Activated CD4-positive, alpha-beta T cell treated with anti-CD3 and anti-CD28 coated beads, Interleukin-2, amount 10 ng/mL, durations not matched to agents 7 days and 5 days (primary cell): ENCODE data around the gene SORL1. TPM values are rescaled to one million over a fixed set of nuclear protein-coding genes. Genes with fewer than 3 reads are reported as not detected.

Source experiments
- CTCF ChIA-PET: fragments of 350-600 bp; sonication (Branson Sonifier 250); formaldehyde crosslinking; loops from one replicate; lab custom pipeline; 2021; ENCODE audit warnings: antibody characterized with exemption; lab: Charles Lee
- POLR2A ChIA-PET: fragments of 350-600 bp; sonication (Branson Sonifier 250); formaldehyde crosslinking; loops from one replicate; lab custom pipeline; 2021; ENCODE audit warnings: antibody characterized with exemption; lab: Charles Lee
- DNase-seq: peaks from one replicate; pipeline ENCODE4 v3.0.0-alpha.2; 2020
- H3K27ac Mint-ChIP-seq: one replicate; pipeline ENCODE4 v1.8.0; 2021; ENCODE audit warnings: mild to moderate bottlenecking, moderate library complexity, mixed read lengths
- H3K27me3 Mint-ChIP-seq: one replicate; pipeline ENCODE4 v1.8.0; 2021; ENCODE audit warnings: mixed read lengths
- H3K36me3 Mint-ChIP-seq: one replicate; pipeline ENCODE4 v1.8.0; 2021; ENCODE audit warnings: low read depth, mixed read lengths
- H3K4me1 Mint-ChIP-seq: one replicate; pipeline ENCODE4 v1.8.0; 2021; ENCODE audit warnings: mixed read lengths
- H3K4me3 Mint-ChIP-seq: one replicate; pipeline ENCODE4 v1.8.0; 2021; ENCODE audit warnings: mild to moderate bottlenecking, moderate library complexity, mixed read lengths
- H3K9me3 Mint-ChIP-seq: one replicate; pipeline ENCODE4 v1.8.0; 2021; ENCODE audit warnings: mixed read lengths
- total RNA-seq, 2 experiments: library from RNA; stranded (reverse); gene quantifications; one replicate each; pipeline ENCODE4 v1.2.3, GENCODE V29; 2021

The SORL1 gene
- total RNA-seq, 2 experiments from 2014 or later = 197 to 207 TPM

- no peaks in the 10 kb centered on the region for H3K9me3 Mint-ChIP-seq
- H3K4me3 Mint-ChIP-seq = no peak overlapping the region
- ChIA-PET POLR2A (no interaction called here), CTCF (interaction anchor here (1.5 to 2.2 kb wide), 2 partner anchors 9 to 40 kb away, joined by 4 to 6 read pairs; no protein-coding TSS in a partner anchor)
- H3K36me3 Mint-ChIP-seq = peaks cover 84% of the 10 kb centered on the region
- no peak overlapping the region for H3K27ac Mint-ChIP-seq
- no peaks in the 10 kb centered on the region for H3K27me3 Mint-ChIP-seq
- H3K4me1 Mint-ChIP-seq = peaks cover 17% of the 10 kb centered on the region
- DNase-seq = no peak
Observed at GRCh38 chr11:121554552-121554951, 102.4 kb downstream of the SORL1 start.

DNA sequence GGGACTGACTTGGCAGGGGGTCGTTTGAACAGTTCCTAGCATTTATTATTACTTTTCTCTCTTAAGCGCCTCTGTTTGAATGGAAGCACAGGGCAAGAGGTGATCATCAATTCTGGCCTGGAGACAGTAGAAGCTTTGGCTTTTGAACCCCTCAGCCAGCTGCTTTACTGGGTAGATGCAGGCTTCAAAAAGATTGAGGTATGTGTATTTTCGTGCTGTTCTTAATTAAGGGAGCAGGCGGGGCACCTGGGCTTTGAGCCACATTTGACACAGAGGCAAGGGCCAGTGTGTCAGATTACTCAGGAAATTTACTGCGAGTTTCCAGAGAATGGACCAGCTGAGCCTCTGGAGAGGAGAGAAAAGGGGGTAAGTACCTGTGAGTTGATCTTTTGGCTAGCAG lies 103.0 kb downstream of the SORL1 start:
- POLR2A ChIA-PET = no interaction called here
- H3K27ac Mint-ChIP-seq = no peak overlapping the region

GRCh38 chr11:121556937-121557336 lies 104.8 kb downstream of the SORL1 start:
- Mint-ChIP-seq H3K4me3 (no peak overlapping the region), H3K4me1 (peaks cover 15% of the 10 kb centered on the region), H3K27me3 (no peaks in the 10 kb centered on the region), H3K27ac (peak overlapping the region; percentile 68), H3K36me3 (peaks cover 85% of the 10 kb centered on the region), H3K9me3 (no peaks in the 10 kb centered on the region)
- DNase-seq = no peak
- ChIA-PET POLR2A (no interaction called here), CTCF (no interaction called here)

More for the DNA sequence above, 103.0 kb downstream of the SORL1 start:
- peaks cover 17% of the 10 kb centered on the region for H3K4me1 Mint-ChIP-seq
- H3K4me3 Mint-ChIP-seq = no peak overlapping the region
- peaks cover 85% of the 10 kb centered on the region for H3K36me3 Mint-ChIP-seq
- CTCF ChIA-PET = interaction anchor here (1.5 to 2.2 kb wide), 3 partner anchors 10 to 41 kb away, joined by 3 to 6 read pairs (median 4); no protein-coding TSS in a partner anchor
- no peaks in the 10 kb centered on the region for H3K27me3 Mint-ChIP-seq
- no peaks in the 10 kb centered on the region for H3K9me3 Mint-ChIP-seq
- no peak for DNase-seq

DNA sequence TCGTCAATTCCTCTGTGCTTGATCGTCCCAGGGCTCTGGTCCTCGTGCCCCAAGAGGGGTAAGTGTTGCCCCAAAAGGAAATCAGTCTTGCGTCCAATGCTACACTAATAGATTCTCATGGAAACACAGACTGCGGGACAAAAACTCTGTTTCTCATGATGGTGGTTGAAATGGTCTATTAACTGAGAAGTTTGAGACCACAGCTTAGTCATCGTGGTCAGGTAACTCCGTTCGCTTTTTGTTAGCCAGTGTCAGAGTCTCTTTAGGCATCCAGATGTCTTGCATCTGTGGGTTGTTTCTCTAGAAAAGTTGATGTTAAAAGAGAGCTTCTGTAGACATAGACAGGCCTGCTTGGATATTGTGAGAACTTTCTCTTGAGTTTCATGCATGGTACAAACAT lies 105.2 kb downstream of the SORL1 start:
- peaks cover 15% of the 10 kb centered on the region for H3K4me1 Mint-ChIP-seq
- H3K27ac Mint-ChIP-seq = peak overlapping the region; percentile 68
- H3K36me3 Mint-ChIP-seq = peaks cover 85% of the 10 kb centered on the region
- no peaks in the 10 kb centered on the region for H3K9me3 Mint-ChIP-seq
- H3K4me3 Mint-ChIP-seq = no peak overlapping the region
- no peak for DNase-seq
- ChIA-PET CTCF (no interaction called here), POLR2A (no interaction called here)
- no peaks in the 10 kb centered on the region for H3K27me3 Mint-ChIP-seq

- H3K36me3 Mint-ChIP-seq = peaks cover 79% of the 10 kb centered on the region
- no peaks in the 10 kb centered on the region for H3K27me3 Mint-ChIP-seq
- no peak overlapping the region for H3K27ac Mint-ChIP-seq
- H3K4me3 Mint-ChIP-seq = no peak overlapping the region
- DNase-seq = no peak
- CTCF ChIA-PET = interaction anchor here (1.1 to 1.6 kb wide), 2 partner anchors 32 to 233 kb away, joined by 3 read pairs; no protein-coding TSS in a partner anchor
- POLR2A ChIA-PET = no interaction called here
- peaks cover 17% of the 10 kb centered on the region for H3K4me1 Mint-ChIP-seq
- no peaks in the 10 kb centered on the region for H3K9me3 Mint-ChIP-seq
Observed at GRCh38 chr11:121559606-121560200, 107.6 kb downstream of the SORL1 start.

DNA sequence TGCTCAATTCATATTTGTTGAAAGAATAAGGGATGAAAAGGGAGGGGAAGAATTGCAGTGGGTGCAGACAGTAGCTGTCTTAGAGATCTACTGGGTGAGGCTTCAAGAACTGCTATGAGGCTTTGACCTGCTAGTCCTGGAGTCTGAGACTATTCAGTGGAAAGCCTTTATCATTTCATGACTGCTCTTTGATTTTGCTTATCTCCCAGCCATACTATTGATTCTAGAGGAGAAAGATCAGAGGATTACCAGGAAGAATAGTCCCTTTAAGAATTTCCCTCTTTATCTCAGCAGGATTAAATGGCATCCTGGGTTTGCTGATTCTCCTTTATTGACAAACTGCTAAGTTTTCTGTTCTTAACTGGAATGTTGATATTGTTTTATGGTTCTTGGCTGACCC lies 108.1 kb downstream of the SORL1 start:
- Mint-ChIP-seq H3K4me3 (no peak overlapping the region), H3K27ac (peak overlapping the region; percentile 15), H3K9me3 (no peaks in the 10 kb centered on the region), H3K27me3 (no peaks in the 10 kb centered on the region), H3K4me1 (peaks cover 17% of the 10 kb centered on the region), H3K36me3 (peaks cover 82% of the 10 kb centered on the region)
- POLR2A ChIA-PET = no interaction called here
- DNase-seq = no peak
- CTCF ChIA-PET = interaction anchor here (1.6 to 2.4 kb wide), 2 partner anchors 12 to 31 kb away, joined by 3 to 9 read pairs; no protein-coding TSS in a partner anchor

GRCh38 chr11:121561240-121561639 lies 109.1 kb downstream of the SORL1 start:
- no peaks in the 10 kb centered on the region for H3K27me3 Mint-ChIP-seq
- CTCF ChIA-PET = interaction anchor here (2.4 kb wide), 1 partner anchor 11 kb away, joined by 9 read pairs; no protein-coding TSS in a partner anchor
- H3K27ac Mint-ChIP-seq = no peak overlapping the region
- no peaks in the 10 kb centered on the region for H3K9me3 Mint-ChIP-seq
- peaks cover 80% of the 10 kb centered on the region for H3K36me3 Mint-ChIP-seq
- H3K4me1 Mint-ChIP-seq = peaks cover 14% of the 10 kb centered on the region
- no peak overlapping the region for H3K4me3 Mint-ChIP-seq
- POLR2A ChIA-PET = no interaction called here
- DNase-seq = no peak

DNA sequence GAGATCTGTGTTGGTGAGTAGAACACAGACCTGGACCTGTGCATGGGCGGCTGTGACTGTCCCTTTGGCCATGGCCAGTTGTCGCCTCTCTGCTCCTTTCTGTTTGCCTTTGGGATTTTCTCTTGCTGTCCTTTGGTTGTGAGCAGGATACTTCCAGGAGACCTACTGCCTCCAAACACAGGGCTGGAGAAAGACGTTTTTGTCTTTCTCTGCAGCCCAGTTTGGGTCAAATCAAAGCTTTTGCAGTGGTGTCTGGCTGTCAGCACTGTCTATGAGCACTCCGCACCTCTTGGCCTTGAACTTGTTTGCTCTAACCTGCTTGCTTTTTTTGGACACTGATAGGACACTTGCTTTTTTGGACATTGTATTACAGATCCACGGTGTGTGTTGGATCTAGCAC lies 109.6 kb downstream of the SORL1 start:
- peaks cover 75% of the 10 kb centered on the region for H3K36me3 Mint-ChIP-seq
- ChIA-PET POLR2A (no interaction called here), CTCF (interaction anchor here (2.4 kb wide), 1 partner anchor 10 kb away, joined by 9 read pairs; no protein-coding TSS in a partner anchor)
- H3K9me3 Mint-ChIP-seq = no peaks in the 10 kb centered on the region
- H3K27ac Mint-ChIP-seq = no peak overlapping the region
- H3K27me3 Mint-ChIP-seq = no peaks in the 10 kb centered on the region
- no peak for DNase-seq
- H3K4me1 Mint-ChIP-seq = peaks cover 10% of the 10 kb centered on the region
- H3K4me3 Mint-ChIP-seq = no peak overlapping the region

GRCh38 chr11:121563003-121563402 lies 110.9 kb downstream of the SORL1 start:
- Mint-ChIP-seq H3K9me3 (no peaks in the 10 kb centered on the region), H3K4me1 (peaks cover 4% of the 10 kb centered on the region), H3K36me3 (peaks cover 73% of the 10 kb centered on the region), H3K27me3 (no peaks in the 10 kb centered on the region), H3K4me3 (no peak overlapping the region), H3K27ac (no peak overlapping the region)
- CTCF ChIA-PET = interaction anchor here (0.8 kb wide), 1 partner anchor 14 kb away, joined by 3 read pairs; no protein-coding TSS in a partner anchor
- no peak for DNase-seq
- POLR2A ChIA-PET = no interaction called here

DNA sequence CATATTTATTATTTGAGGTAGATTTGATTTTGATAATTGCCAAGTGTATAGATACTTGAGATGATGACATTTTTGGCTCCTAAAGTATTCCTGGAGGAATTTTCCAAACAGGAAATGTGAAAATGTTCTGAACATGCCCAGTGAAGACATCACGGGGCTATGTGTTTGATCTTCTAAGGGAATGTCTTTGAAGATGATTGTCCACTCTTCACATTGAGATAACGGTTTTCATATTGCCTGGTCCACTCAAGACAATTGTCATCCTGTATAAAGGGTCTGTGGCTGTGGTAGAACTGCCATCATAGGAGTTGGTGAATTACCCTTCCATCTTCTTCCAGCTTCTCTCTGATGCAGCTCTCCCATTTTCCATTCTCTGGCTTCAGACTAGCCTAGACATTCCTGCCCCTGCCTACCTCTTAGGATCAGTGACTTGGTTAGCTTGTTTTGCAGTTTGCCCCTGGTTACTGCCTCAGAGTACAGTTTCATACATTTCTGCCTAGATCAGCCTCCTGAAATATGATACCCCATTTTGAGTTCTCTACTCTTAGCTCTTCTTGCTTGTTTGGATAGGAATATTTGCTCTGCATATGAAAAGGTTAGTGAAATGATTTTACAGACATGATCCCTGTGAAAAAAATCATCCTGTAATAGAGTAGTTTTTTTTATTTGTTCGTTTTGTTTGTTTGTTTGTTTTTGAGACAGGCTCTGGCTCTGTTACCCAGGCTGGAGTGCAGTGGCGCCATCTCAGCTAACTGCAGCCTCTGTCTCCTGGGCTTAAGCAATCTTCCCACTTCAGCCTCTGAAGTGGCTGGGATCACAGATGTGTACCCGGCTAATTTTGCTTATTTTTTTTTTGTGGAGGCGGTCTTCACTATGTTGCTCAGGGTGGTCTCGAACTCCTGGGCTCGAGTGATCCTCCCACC lies 112.0 kb downstream of the SORL1 start:
- POLR2A ChIA-PET = no interaction called here
- no peaks in the 10 kb centered on the region for H3K27me3 Mint-ChIP-seq
- peak overlapping the region; percentile 60 for H3K27ac Mint-ChIP-seq
- H3K4me1 Mint-ChIP-seq = peaks cover 3% of the 10 kb centered on the region
- peaks cover 72% of the 10 kb centered on the region for H3K36me3 Mint-ChIP-seq
- H3K4me3 Mint-ChIP-seq = no peak overlapping the region
- no peak for DNase-seq
- H3K9me3 Mint-ChIP-seq = no peaks in the 10 kb centered on the region
- CTCF ChIA-PET = interaction anchor here (1.2 kb wide), 1 partner anchor 15 kb away, joined by 3 read pairs; no protein-coding TSS in a partner anchor

- POLR2A ChIA-PET = no interaction called here
- no peak overlapping the region for H3K4me3 Mint-ChIP-seq
- peaks cover 72% of the 10 kb centered on the region for H3K36me3 Mint-ChIP-seq
- DNase-seq = no peak
- no peaks in the 10 kb centered on the region for H3K27me3 Mint-ChIP-seq
- no peaks in the 10 kb centered on the region for H3K9me3 Mint-ChIP-seq
- no peak overlapping the region for H3K27ac Mint-ChIP-seq
- CTCF ChIA-PET = interaction anchor here (1.2 to 1.8 kb wide), 2 partner anchors 11 to 16 kb away, joined by 3 to 4 read pairs; no protein-coding TSS in a partner anchor
- peaks cover 2% of the 10 kb centered on the region for H3K4me1 Mint-ChIP-seq
Observed at GRCh38 chr11:121564948-121565684, 113.0 kb downstream of the SORL1 start.
